Stimulated activated memory B cell treated with anti-CD40 and anti-IgM and Interleukin-4, amounts not matched to agents 10 μg/mL and 1 μg/mL and 100 μg/mL, for 72 hours (primary cell): ENCODE results near the gene DIP2C.

Source experiments
- ATAC-seq: fragments of 150-1000 bp; cut with Tn5 transposase; 2 replicates; pipeline ENCODE4 v1.10.0; 2021
- H3K27ac Mint-ChIP-seq: one replicate; pipeline ENCODE4 v1.8.0; 2022; ENCODE audit warnings: mild to moderate bottlenecking, mixed read lengths
- H3K27me3 Mint-ChIP-seq: one replicate; pipeline ENCODE4 v1.8.0; 2022; ENCODE audit warnings: mixed read lengths
- H3K36me3 Mint-ChIP-seq: one replicate; pipeline ENCODE4 v1.8.0; 2022; ENCODE audit warnings: mixed read lengths
- H3K4me1 Mint-ChIP-seq: one replicate; pipeline ENCODE4 v1.8.0; 2022; ENCODE audit warnings: mixed read lengths
- H3K4me3 Mint-ChIP-seq: one replicate; pipeline ENCODE4 v1.8.0; 2022; ENCODE audit warnings: mild to moderate bottlenecking, moderate library complexity, mixed read lengths
- H3K9me3 Mint-ChIP-seq: one replicate; pipeline ENCODE4 v1.8.0; 2022; ENCODE audit warnings: mixed read lengths

Gene DIP2C

DNA sequence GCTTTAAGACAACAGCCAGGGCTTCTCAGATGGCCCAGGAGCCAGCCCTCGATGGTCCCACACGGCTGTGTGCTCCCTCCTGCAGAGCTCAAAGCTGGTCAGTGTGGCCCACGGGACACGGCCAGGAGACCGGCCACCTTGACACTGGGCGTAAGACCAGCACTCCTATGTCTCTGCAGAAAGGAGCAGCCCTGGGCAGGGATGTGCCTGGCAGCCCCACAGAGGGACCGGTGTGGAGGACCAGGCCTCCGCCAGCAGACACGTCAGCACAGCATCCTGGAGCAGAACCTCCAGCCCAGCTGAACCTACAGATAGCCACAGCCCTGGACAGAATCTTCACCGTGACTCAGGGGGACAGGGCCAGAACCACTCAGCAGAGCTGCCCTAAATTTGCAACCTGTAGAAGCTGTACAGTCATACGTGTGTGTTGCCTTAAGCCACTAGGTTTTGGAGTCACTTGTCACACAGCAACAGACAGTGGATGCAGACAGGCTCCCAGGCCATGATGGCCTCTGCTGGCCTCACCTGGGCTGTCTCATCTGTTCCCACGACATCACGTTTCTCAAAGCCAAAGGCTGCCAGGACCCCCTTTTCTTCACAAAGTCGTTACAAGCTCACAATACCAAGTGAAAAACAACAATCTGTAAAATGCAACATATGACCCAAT is 132.4 kb downstream of the DIP2C start:
- no peaks in the 10 kb centered on the region for H3K4me1 Mint-ChIP-seq

DNA sequence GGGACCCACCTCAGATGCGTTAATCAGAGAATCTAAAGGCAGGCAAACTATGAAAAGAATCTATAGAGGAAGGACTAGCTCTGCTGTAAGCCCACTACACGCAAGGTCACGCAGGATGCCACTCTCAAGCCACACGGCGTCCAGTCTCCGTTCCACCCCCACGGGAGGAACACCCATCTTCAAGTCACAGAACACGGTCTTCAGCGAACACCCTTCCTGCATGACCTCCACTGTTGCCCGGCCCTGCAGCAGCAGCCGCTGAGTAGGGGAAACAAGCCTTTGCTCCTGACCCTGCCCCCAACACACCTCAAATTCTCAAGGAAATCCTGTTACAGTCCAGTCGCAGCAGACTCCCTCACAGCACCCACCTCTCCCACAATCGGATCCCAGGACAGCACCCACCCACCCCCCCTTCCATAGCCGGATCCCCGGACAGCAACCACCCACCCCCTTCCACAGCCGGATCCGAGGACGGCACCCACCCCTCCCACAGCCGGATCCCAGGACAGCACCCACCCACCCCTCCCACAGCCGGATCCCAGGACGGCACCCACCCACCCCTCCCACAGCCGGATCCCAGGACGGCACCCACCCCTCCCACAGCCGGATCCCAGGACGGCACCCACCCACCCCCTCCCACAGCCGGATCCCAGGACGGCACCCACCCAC is 133.7 kb downstream of the DIP2C start:
- H3K4me3 Mint-ChIP-seq, result no peak overlapping the region
- no peaks in the 10 kb centered on the region for H3K4me1 Mint-ChIP-seq
- H3K36me3 Mint-ChIP-seq, result no peaks in the 10 kb centered on the region
- no peak overlapping the region for H3K27ac Mint-ChIP-seq
- peaks cover 47% of the 10 kb centered on the region for H3K27me3 Mint-ChIP-seq
- no peaks in the 10 kb centered on the region for H3K9me3 Mint-ChIP-seq
- no peak for ATAC-seq

More for the DNA sequence above, 132.4 kb downstream of the DIP2C start:
- H3K27ac Mint-ChIP-seq, result no peak overlapping the region
- no peaks in the 10 kb centered on the region for H3K9me3 Mint-ChIP-seq
- H3K27me3 Mint-ChIP-seq, result peaks cover 36% of the 10 kb centered on the region
- no peaks in the 10 kb centered on the region for H3K36me3 Mint-ChIP-seq
- ATAC-seq, result peak; percentile 17
- no peak overlapping the region for H3K4me3 Mint-ChIP-seq

DNA sequence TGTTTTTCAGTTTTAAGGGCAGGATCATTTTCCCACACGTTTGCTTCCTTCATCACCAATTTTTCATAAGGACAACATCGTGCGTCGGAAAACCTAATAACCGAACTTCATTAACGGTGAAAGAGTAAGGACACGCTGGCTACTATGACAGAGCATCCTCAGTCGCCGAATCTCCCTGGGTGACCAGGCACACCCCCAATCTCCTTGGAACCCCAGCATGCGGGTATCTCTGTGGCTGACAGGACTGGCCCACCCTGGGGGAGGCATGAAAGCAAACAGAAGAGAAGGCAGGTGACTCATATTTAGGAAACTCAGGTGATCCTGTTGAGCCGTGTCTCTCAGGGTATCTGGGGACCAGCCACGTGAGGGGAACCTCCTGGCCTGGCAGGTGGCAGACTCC is 134.2 kb downstream of the DIP2C start:
- Mint-ChIP-seq H3K27me3 (peaks cover 52% of the 10 kb centered on the region), H3K9me3 (no peaks in the 10 kb centered on the region), H3K27ac (no peak overlapping the region), H3K36me3 (no peaks in the 10 kb centered on the region), H3K4me3 (no peak overlapping the region), H3K4me1 (no peaks in the 10 kb centered on the region)
- ATAC-seq, result no peak

DNA sequence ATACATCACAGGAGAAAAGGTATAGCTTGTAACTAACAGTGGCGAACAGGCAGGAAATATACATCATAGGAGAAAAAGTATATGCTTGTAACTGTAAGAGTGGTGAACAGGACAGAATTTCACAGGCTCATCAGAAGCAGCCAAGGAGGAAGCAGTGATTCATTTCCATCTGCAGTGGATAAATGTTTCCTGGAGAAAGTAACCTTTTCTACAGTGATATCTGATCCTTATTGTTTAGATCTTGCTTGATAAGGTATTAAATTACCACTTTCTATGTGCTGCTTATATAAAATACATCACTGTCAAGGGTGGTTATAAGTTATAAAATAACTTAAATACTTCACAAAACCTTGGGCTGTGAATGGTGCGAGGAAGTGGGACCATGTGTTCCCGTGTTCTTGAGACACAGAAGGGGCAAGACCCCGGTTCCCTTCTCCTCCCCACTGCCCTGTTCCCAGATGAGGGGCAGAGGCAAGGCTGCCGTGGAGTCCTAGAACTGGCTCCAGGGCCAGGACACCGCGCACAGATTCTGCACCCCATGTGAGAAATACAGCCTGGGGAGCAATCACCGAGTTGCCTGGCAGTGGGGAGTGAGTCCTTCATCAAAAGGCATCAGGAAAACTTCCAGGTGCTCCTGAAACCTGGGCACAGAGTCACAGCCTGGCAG is 135.2 kb downstream of the DIP2C start:
- Mint-ChIP-seq H3K4me1 (no peaks in the 10 kb centered on the region), H3K4me3 (no peak overlapping the region), H3K36me3 (no peaks in the 10 kb centered on the region), H3K9me3 (no peaks in the 10 kb centered on the region), H3K27me3 (peaks cover 60% of the 10 kb centered on the region), H3K27ac (no peak overlapping the region)
- ATAC-seq, result no peak

DNA sequence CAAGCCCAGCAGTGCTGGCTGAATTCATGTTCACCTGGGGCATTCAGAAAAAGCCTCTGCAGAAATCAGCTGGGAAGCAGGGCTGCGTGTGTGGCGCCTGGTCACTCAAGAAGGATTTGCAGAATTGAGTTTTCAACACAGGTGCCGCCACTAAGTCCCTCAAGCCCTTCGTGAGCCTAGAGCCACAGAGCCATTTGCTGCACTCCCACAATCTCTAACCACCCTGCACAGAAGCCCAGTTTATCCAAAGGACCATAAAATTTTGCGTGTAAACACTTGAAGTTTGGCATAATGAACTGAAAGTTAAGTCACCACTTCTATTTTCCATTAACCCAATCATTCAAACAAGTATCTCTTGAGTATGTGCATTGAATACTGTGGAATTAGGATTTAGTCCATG is 136.2 kb downstream of the DIP2C start:
- Mint-ChIP-seq H3K36me3 (no peaks in the 10 kb centered on the region), H3K27me3 (peaks cover 71% of the 10 kb centered on the region), H3K9me3 (no peaks in the 10 kb centered on the region), H3K4me3 (no peak overlapping the region), H3K27ac (no peak overlapping the region), H3K4me1 (no peaks in the 10 kb centered on the region)
- ATAC-seq, result no peak

DNA sequence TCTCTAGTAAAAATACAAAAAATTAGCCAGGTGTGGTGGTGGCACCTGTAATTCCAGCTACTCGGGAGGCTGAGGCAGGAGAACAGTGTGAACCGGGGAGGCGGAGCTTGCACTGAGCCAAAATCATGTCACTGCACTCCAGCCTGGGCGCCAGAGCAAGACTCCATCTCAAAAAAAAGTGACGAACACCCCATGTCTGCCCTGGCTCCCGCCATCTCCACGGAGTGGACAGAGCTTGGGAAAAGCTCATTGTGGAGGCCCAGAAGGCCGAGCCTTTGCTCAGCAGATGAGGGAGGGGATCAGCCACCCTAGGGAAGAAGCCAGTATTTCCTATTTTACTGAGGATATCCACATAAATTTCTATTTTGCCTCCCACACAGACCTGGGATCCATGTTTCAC is 136.8 kb downstream of the DIP2C start:
- H3K27me3 Mint-ChIP-seq, result peaks cover 76% of the 10 kb centered on the region
- no peaks in the 10 kb centered on the region for H3K9me3 Mint-ChIP-seq
- no peak for ATAC-seq
- H3K4me3 Mint-ChIP-seq, result no peak overlapping the region
- H3K36me3 Mint-ChIP-seq, result no peaks in the 10 kb centered on the region
- H3K4me1 Mint-ChIP-seq, result no peaks in the 10 kb centered on the region
- H3K27ac Mint-ChIP-seq, result no peak overlapping the region

DNA sequence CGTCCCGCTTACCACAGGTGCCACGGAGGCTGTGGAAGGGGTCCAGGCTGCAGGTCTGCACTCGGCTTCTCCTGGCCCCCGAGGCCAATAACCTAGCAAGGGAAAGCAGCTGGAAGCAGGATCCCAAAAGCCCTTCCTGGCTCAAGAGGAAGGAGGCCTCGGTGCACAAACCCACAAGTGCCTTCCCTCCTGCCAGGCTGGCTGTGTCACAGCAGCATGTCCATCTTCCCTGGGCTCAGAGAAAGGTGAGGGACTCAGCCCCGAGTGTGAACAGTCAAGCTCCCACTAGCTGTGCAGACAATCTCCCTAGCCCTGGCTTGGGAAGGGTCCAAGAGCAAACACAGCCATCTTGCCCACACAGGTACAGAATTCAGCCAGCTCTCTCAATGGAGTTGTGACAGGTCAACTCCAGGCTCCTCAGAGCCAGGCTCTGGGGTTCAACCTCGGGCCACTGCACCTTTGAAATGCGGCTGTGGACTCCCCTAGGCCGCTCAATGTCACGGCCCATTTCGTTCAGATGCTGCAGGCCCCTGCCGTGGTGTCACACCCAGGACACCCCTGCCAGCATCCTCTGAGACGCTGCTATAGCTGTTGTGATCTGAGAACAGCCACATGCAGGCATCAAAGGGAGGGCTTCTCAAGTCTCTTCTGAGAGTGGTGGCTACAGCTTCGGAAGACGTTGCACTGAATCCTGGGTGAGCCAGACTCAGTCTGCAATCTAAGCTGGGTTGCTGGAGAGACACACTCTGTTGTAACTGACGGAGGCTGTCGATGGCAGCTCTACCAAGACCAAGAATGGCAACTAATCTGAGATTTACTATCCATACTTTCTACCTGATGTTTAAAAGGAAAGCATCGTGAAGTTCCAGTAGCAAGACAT is 137.9 kb downstream of the DIP2C start:
- no peaks in the 10 kb centered on the region for H3K4me1 Mint-ChIP-seq
- ATAC-seq, result no peak
- H3K27ac Mint-ChIP-seq, result no peak overlapping the region
- H3K9me3 Mint-ChIP-seq, result no peaks in the 10 kb centered on the region
- H3K27me3 Mint-ChIP-seq, result peaks cover 78% of the 10 kb centered on the region
- no peaks in the 10 kb centered on the region for H3K36me3 Mint-ChIP-seq
- H3K4me3 Mint-ChIP-seq, result no peak overlapping the region

DNA sequence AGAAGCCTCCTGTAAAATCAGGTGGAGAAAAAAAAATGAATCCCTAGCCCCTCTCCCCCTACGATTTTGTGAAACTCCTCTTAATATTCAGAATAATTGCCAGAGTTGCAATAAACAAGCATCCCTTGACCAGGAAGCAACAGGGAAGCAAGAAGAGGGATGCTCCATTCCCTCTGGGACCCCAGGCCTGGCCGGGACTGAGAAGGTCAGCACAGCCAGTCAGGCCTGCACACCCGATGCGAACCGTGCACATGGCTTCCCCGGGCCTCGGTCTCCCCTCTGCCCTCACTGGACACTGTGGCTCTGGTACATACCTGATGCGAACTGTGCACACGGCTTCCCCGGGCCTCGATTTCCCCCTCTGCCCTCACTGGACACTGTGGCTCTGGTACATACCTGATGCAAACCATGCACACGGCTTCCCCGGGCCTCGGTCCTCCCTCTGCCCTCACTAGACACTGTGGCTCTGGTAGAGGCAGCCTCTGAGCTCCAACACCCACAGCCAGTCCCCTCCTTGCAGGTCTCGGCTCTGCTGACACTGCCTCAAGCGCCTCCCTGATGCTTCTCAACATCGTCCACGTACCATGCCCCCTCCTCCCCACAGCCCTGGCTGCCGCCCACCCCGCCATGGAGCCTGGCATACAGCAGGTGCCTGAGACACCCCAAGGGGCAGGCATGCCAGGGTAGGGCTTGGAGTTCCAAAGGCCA is 138.6 kb downstream of the DIP2C start:
- Mint-ChIP-seq H3K27me3 (peaks cover 71% of the 10 kb centered on the region), H3K36me3 (no peaks in the 10 kb centered on the region), H3K9me3 (no peaks in the 10 kb centered on the region), H3K27ac (no peak overlapping the region), H3K4me1 (no peaks in the 10 kb centered on the region), H3K4me3 (no peak overlapping the region)
- ATAC-seq, result peak; percentile 28

DNA sequence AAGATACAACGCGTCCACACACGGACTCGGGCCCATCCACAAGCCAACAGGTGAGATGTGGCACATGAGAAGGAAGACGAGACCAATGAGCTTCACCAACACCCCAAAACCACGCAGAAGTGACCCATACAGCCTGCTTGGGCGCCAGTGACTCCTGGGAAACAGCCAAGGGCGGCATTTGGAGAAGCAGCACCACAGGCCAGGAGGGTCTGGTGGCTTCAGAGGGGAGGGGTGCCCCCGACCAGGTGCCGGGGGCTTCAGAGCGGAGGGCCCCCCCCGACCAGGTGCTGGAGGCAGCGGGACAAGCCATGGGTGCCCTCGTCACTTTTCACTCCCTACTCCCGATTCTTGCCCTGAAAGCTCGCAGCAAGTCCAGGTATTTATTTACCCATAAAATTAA is 140.1 kb downstream of the DIP2C start:
- H3K4me3 Mint-ChIP-seq, result no peak overlapping the region
- H3K9me3 Mint-ChIP-seq, result no peaks in the 10 kb centered on the region
- ATAC-seq, result no peak
- H3K27me3 Mint-ChIP-seq, result peaks cover 61% of the 10 kb centered on the region
- no peak overlapping the region for H3K27ac Mint-ChIP-seq
- no peaks in the 10 kb centered on the region for H3K4me1 Mint-ChIP-seq
- no peaks in the 10 kb centered on the region for H3K36me3 Mint-ChIP-seq

DNA sequence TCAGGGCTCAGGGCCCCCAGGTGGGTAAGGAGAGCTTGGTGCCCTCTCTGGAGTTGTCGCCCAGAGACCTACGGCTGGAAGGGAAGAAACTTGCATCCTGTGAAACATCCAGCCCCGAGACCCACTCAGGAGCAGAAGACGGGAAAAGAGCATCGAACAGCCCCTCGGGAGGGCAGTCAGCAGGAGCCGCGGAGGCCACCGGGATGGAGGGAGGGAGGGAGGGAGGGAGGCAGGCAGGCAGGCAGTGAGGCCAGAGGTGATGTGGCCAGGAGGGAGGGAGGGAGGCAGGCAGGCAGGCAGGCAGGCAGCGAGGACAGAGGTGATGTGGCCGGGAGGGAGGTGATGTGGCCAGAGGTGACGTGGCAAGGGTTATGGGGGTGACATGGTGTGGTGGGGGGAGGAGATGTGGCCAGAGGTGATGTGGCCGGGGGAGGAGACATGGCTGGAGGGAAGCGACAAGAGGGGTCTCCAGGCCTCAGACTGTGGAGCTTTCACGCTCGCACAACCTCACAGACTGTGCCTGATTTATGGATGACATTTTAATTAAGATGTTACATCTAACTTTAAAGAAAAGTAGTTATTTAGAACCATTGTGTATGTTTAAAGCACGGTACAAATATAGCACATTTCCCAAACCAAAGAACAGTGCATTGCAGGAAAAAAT is 141.1 kb downstream of the DIP2C start:
- Mint-ChIP-seq H3K36me3 (no peaks in the 10 kb centered on the region), H3K27ac (no peak overlapping the region), H3K4me1 (no peaks in the 10 kb centered on the region), H3K27me3 (peaks cover 59% of the 10 kb centered on the region), H3K9me3 (no peaks in the 10 kb centered on the region), H3K4me3 (no peak overlapping the region)
- ATAC-seq, result no peak

DNA sequence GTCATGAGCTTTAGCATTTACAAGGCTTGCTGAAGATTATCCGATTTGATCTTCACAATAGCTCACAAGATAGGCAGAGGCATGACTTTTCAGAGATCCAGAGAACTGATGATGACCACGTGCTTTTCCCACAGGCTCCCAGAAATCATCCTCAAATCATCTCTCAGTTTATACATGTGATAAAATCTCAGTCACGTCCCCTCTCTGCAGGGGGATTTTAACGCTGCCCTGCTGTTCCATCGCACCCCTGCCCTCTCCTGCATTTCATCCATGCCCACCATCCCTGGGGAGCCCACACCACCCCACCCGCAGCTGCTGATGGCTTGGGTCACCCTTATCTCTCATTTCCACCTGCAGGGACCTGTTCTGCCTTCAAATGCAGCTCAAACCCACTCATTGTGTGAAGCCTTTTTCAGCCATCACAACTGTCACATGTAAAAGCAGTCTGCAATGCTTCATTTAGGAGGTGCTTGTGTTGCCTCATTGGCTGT is 141.8 kb downstream of the DIP2C start:
- H3K36me3 Mint-ChIP-seq, result no peaks in the 10 kb centered on the region
- no peak overlapping the region for H3K4me3 Mint-ChIP-seq
- no peak for ATAC-seq
- no peak overlapping the region for H3K27ac Mint-ChIP-seq
- peaks cover under 1% of the 10 kb centered on the region for H3K4me1 Mint-ChIP-seq
- peaks cover 56% of the 10 kb centered on the region for H3K27me3 Mint-ChIP-seq
- no peaks in the 10 kb centered on the region for H3K9me3 Mint-ChIP-seq

DNA sequence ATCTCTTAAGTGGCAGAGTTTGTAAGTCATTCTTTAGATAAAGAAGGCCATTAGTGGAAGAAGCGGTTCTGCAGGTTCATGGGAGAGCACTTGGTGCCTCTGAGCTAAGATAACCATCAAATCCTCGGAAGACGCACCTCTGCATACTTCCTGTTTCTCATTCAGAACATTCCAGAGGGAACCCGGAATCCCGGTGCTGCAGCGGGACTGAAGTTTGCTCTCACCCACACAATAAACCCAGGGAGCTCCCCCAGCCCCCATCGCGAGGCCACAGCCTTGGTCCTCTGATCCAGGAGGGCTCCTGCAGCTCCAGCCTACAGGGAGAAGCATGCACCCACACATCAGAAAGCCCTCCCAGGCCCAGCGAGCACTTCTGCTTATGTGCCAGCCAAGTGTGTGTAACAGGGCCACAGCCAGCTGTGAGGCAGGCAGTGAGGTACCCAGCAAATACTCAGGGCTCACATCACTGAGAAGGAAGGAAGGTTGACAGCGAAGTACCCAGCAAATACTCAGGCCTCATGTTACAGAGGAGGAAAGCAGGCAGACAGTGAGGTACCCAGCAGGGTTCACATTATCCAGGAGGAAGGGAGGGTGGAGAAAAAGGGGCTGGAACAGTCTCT is 142.4 kb downstream of the DIP2C start:
- no peaks in the 10 kb centered on the region for H3K9me3 Mint-ChIP-seq
- no peaks in the 10 kb centered on the region for H3K36me3 Mint-ChIP-seq
- no peak overlapping the region for H3K27ac Mint-ChIP-seq
- H3K27me3 Mint-ChIP-seq, result peaks cover 62% of the 10 kb centered on the region
- no peak for ATAC-seq
- no peak overlapping the region for H3K4me3 Mint-ChIP-seq
- H3K4me1 Mint-ChIP-seq, result peaks cover 6% of the 10 kb centered on the region

DNA sequence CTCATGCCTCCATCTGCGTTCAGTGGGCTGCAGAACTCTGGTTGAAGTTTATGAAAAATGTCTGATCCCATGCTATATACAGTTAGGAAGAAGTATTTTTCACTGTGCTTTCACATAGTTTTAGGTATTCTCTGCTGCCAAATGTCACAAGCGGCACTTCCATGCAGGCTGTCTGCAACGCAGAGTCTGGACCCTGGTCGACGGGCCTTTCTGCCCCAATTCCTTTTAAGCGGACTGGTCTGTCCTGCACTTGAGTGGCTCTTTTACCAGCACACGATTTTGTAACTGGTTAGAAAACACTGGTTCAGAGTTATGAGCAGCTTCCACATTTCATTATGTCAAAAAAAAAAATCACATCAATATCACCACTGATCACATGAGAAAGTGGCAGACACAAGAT is 143.0 kb downstream of the DIP2C start:
- Mint-ChIP-seq H3K9me3 (no peaks in the 10 kb centered on the region), H3K27ac (no peak overlapping the region), H3K4me3 (no peak overlapping the region), H3K36me3 (no peaks in the 10 kb centered on the region), H3K4me1 (peaks cover 13% of the 10 kb centered on the region), H3K27me3 (peaks cover 63% of the 10 kb centered on the region)
- no peak for ATAC-seq
